PC-9 (cell line): ENCODE data around the gene C19orf67.

Experiments used
- EZH2 ChIP-seq: fragments of 200-600 bp; sonication (generic); IDR thresholded peaks from 2 replicates; pipeline ENCODE4 v1.8.0; 2017; ENCODE audit warnings: antibody characterized with exemption, low read depth
- TF ChIP-seq, protein P1 (sequence below): fragments of 200-600 bp; sonication (generic); conservative IDR thresholded peaks from 2 replicates; pipeline ENCODE4 v1.6.1; 2017; ENCODE audit warnings: mixed run types, antibody characterized with exemption, mild to moderate bottlenecking, moderate library complexity

DNA sequence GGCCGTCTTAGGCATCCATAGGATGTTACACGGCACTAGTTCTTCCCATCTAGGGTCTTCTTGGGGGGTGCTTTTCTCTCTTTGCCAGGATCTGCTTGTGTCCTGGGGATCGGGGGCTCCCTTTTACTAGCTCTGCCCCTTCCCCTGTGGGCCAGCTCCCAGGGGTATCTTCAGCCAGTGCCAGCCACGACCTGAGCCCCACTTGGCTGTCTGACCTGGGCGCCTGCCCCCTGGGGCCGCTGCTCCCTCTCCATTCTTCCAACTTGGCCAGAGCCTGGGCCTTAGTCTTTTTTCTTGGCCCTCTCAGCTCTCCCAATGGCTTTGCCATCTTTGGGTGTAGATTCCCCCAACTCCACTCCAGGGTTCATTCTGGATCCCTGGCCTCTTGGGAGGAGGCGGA, 28.9 kb upstream of the C19orf67 start:
- TF ChIP-seq, protein P1, sequence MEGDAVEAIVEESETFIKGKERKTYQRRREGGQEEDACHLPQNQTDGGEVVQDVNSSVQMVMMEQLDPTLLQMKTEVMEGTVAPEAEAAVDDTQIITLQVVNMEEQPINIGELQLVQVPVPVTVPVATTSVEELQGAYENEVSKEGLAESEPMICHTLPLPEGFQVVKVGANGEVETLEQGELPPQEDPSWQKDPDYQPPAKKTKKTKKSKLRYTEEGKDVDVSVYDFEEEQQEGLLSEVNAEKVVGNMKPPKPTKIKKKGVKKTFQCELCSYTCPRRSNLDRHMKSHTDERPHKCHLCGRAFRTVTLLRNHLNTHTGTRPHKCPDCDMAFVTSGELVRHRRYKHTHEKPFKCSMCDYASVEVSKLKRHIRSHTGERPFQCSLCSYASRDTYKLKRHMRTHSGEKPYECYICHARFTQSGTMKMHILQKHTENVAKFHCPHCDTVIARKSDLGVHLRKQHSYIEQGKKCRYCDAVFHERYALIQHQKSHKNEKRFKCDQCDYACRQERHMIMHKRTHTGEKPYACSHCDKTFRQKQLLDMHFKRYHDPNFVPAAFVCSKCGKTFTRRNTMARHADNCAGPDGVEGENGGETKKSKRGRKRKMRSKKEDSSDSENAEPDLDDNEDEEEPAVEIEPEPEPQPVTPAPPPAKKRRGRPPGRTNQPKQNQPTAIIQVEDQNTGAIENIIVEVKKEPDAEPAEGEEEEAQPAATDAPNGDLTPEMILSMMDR, result no peak
- TF ChIP-seq EZH2, result no peak
